ENCODE measurements around the gene GUCY1A2. TPM values are rescaled to one million over a fixed set of nuclear protein-coding genes. Genes with fewer than 3 reads are reported as not detected.

Gene GUCY1A2
- total and polyA plus RNA-seq, 2 donors (not counting 3 experiments of a cell fraction or from before 2014, with no cell fraction given) = 0.02 to 0.03 TPM

- no peaks in the 10 kb centered on the region for H3K79me2 ChIP-seq (ENCODE audit: control insufficient read depth, insufficient read depth, low read length)
- FAIRE-seq = no peak
- no peak overlapping the region for H3K9ac ChIP-seq (replicated peaks; ENCODE audit: extremely low read depth, insufficient read depth, low read length)
- intact Hi-C loops (cut with micrococcal nuclease) = loop anchor here (10.0 kb wide), 1 partner anchor 297 kb away; no protein-coding TSS in a partner anchor
- no peaks in the 10 kb centered on the region for H3K9me1 ChIP-seq (replicated peaks; ENCODE audit: control insufficient read depth, extremely low read depth, insufficient read depth, low read length)
- no peak overlapping the region for H3K4me2 ChIP-seq (ENCODE audit: insufficient read depth, low read length)
- BruUV-seq (replicated peaks) = no TSS peak
- peaks cover 0 to 2% of the 10 kb centered on the region in 2 experiments for H3K27me3 ChIP-seq (ENCODE audit: control insufficient read depth in 2 of 2, insufficient read depth in 2 of 2, low read length in 2 of 2)
- no peaks in the 10 kb centered on the region for H3K9me3 ChIP-seq (replicated peaks; ENCODE audit: control insufficient read depth, insufficient read depth, low read length)
- CTCF ChIA-PET = no interaction called here
- H3K36me3 ChIP-seq (ENCODE audit: control insufficient read depth in 2 of 2, extremely low read depth in 1 of 2, insufficient read depth in 2 of 2, low read length in 2 of 2) = no peaks in the 10 kb centered on the region
- H3K27ac ChIP-seq (ENCODE audit: insufficient read depth, low read depth, low read length) = no peak overlapping the region
- H2AFZ ChIP-seq (ENCODE audit: low read depth, low read length) = no peak overlapping the region
- TF ChIP-seq FOS (IDR thresholded peaks at IDR 0.05; ENCODE audit: borderline replicate concordance, insufficient read depth, low read length) (no peak), POLR2A (IDR thresholded peaks at IDR 0.05; ENCODE audit: low read depth, low read length) (no peak), CTCF (IDR thresholded peaks at IDR 0.05; ENCODE audit: extremely low read depth in 1 of 2, insufficient read depth in 1 of 2, low read depth in 1 of 2, low read length in 2 of 2) (no peak), MAX (IDR thresholded peaks at IDR 0.05; ENCODE audit: insufficient read depth, insufficient read length) (no peak), GATA2 (IDR thresholded peaks at IDR 0.05; ENCODE audit: insufficient read depth, insufficient read length, low read depth, low read length) (no peak), JUN (IDR thresholded peaks at IDR 0.05; ENCODE audit: borderline replicate concordance, insufficient read depth, insufficient read length, low read depth) (no peak), EZH2 (IDR thresholded peaks at IDR 0.05; ENCODE audit: borderline replicate concordance, low read depth, low read length, severe bottlenecking) (no peak), POLR2AphosphoS5 (IDR thresholded peaks at IDR 0.05; ENCODE audit: insufficient read depth, low read depth, low read length) (no peak), MYC (IDR thresholded peaks at IDR 0.05; ENCODE audit: low read depth, low read length) (no peak)
- dilution Hi-C loops (cut with MboI; ENCODE audit: extremely low pct_ligation_motif_present, low sequenced_read_pairs) = no loop called here
- H3K4me1 ChIP-seq (ENCODE audit: control insufficient read depth, extremely low read depth, insufficient read depth, low read length) = no peaks in the 10 kb centered on the region
- no peaks in the 10 kb centered on the region for H4K20me1 ChIP-seq (replicated peaks; ENCODE audit: control insufficient read depth, extremely low read depth, insufficient read depth, low read length)
- POLR2A ChIA-PET = no interaction called here
- no peak overlapping the region for H3K4me3 ChIP-seq (replicated peaks in 1 of 3; ENCODE audit: insufficient read depth in 1 of 3, low read depth in 1 of 3, low read length in 3 of 3)
- DNase-seq (ENCODE audit: low read depth, low spot score) = no peak
Observed at GRCh38 chr11:107011977-107012376, 6.3 kb downstream of the GUCY1A2 start.
